ENCODE measurements around the gene USH2A.

DNA sequence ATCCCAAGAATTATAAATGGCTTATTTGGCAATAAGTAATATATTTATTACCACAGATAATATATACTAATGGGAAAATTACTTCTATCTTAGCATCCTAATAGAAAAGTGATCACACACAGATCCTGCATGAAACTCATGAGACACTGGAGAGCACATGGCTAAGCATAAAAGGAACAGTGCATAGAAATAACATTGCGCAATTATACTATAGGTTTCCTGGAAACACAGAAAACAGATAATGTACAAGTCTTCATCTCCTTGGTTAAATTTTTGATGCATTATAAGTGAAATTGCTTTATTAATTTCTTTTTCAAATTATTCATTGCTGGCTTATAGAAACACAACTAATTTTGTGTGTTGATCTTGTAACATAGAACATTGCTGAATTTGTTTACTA is 210.4 kb downstream of the USH2A start:
- TF ChIP-seq, protein P1, sequence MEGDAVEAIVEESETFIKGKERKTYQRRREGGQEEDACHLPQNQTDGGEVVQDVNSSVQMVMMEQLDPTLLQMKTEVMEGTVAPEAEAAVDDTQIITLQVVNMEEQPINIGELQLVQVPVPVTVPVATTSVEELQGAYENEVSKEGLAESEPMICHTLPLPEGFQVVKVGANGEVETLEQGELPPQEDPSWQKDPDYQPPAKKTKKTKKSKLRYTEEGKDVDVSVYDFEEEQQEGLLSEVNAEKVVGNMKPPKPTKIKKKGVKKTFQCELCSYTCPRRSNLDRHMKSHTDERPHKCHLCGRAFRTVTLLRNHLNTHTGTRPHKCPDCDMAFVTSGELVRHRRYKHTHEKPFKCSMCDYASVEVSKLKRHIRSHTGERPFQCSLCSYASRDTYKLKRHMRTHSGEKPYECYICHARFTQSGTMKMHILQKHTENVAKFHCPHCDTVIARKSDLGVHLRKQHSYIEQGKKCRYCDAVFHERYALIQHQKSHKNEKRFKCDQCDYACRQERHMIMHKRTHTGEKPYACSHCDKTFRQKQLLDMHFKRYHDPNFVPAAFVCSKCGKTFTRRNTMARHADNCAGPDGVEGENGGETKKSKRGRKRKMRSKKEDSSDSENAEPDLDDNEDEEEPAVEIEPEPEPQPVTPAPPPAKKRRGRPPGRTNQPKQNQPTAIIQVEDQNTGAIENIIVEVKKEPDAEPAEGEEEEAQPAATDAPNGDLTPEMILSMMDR (IDR thresholded peaks at IDR 0.05) = no peak
- TF ChIP-seq POLR2AphosphoS5 (IDR thresholded peaks at IDR 0.05) = no peak
- TF ChIP-seq POLR2A (IDR thresholded peaks at IDR 0.05; ENCODE audit: low read depth) = no peak
- no peak for TF ChIP-seq EP300 (IDR thresholded peaks at IDR 0.05)
